ENCODE data around the gene BIK. TPM values are rescaled to one million over a fixed set of nuclear protein-coding genes. Genes with fewer than 3 reads are reported as not detected.

The BIK gene
- total and polyA plus RNA-seq, 11 donors: 0.23 to 0.88 (median 0.46) TPM; not detected in 7

GRCh38 chr22:43148581-43148980 is 38.0 kb downstream of the BIK start:
- H3K9me3 ChIP-seq: no peaks in the 10 kb centered on the region
- no peak for TF ChIP-seq POLR2A (IDR thresholded peaks at IDR 0.05)
- TF ChIP-seq CTCF (IDR thresholded peaks at IDR 0.05): no peak
- H3K4me1 ChIP-seq: peaks cover 0 to 41% (median 20%) of the 10 kb centered on the region in 12 donors
- H3K36me3 ChIP-seq: no peaks in the 10 kb centered on the region
- no peak overlapping the region for H3K4me3 ChIP-seq
- peak overlapping the region in 1 of 12 donors; percentile 81 for H3K27ac ChIP-seq
- 59 to 87% (median 65%) methylated on average over 4 to 6 of the region's 6 CpGs for whole genome bisulfite sequencing, 4 donors
- intact Hi-C loops (cut with DNase I): no loop called here
- no peaks in the 10 kb centered on the region for H3K27me3 ChIP-seq
- ATAC-seq (no peak), DNase-seq (peak in 2 of 5 donors; percentile 54 to 77)

GRCh38 chr22:43150731-43151206 is 40.2 kb downstream of the BIK start:
- WGBS, 4 donors: 73 to 79% (median 75%) methylated on average over 12 to 15 of the region's 15 CpGs
- H3K27ac ChIP-seq: peak overlapping the region in 11 of 12 donors; percentile 77 to 96 (median 89)
- peaks cover 0 to 59% (median 22%) of the 10 kb centered on the region in 12 donors for H3K4me1 ChIP-seq
- TF ChIP-seq POLR2A (IDR thresholded peaks at IDR 0.05) (no peak), CTCF (IDR thresholded peaks at IDR 0.05) (no peak)
- no peaks in the 10 kb centered on the region for H3K27me3 ChIP-seq
- intact Hi-C loops (cut with DNase I): no loop called here
- peak in 2 of 4 donors; percentile 1 for ATAC-seq
- no peaks in the 10 kb centered on the region for H3K9me3 ChIP-seq
- no peak for DNase-seq
- H3K4me3 ChIP-seq: peak overlapping the region; percentile 27 to 98 (median 90)
- H3K36me3 ChIP-seq: peaks cover 0 to 8% (median 0%) of the 10 kb centered on the region in 9 donors

- no peaks in the 10 kb centered on the region for H3K27me3 ChIP-seq
- WGBS, 4 donors: 1 to 2% (median 1%) methylated on average over 23 to 75 of the region's 75 CpGs
- intact Hi-C loops (cut with DNase I): no loop called here
- peaks cover 0 to 8% (median 0%) of the 10 kb centered on the region in 9 donors for H3K36me3 ChIP-seq
- TF ChIP-seq POLR2A (IDR thresholded peaks at IDR 0.05) (peak in 1 of 2 donors; percentile 76), CTCF (IDR thresholded peaks at IDR 0.05) (no peak)
- peak within 1 kb of the TSS; percentile 73 to 96 (median 88) for H3K27ac ChIP-seq
- peak; percentile 47 to 88 (median 82) for ATAC-seq
- peak within 1 kb of the TSS; percentile 27 to 98 (median 90) for H3K4me3 ChIP-seq
- DNase-seq: peak; percentile 80 to 93 (median 87)
- H3K9me3 ChIP-seq: no peaks in the 10 kb centered on the region
- H3K4me1 ChIP-seq: peaks cover 0 to 64% (median 23%) of the 10 kb centered on the region in 12 donors
Observed at GRCh38 chr22:43151251-43152002, 40.9 kb downstream of the BIK start, which contains the start of gene TSPO. TSPO (plus strand) TSS chr22:43151559; CDS start chr22:43159239, 7,680 bp downstream.

GRCh38 chr22:43152003-43152356 is 41.4 kb downstream of the BIK start:
- TF ChIP-seq POLR2A (IDR thresholded peaks at IDR 0.05): peak in 1 of 2 donors; percentile 22
- no peak for TF ChIP-seq CTCF (IDR thresholded peaks at IDR 0.05)
- no peak for DNase-seq
- H3K4me1 ChIP-seq: peaks cover 0 to 69% (median 23%) of the 10 kb centered on the region in 12 donors
- H3K4me3 ChIP-seq: peak overlapping the region; percentile 27 to 98 (median 90)
- peak overlapping the region; percentile 73 to 96 (median 88) for H3K27ac ChIP-seq
- intact Hi-C loops (cut with DNase I): no loop called here
- WGBS, 4 donors: 11 to 28% (median 16%) methylated on average over 11 to 18 of the region's 18 CpGs; no CpG with 5 or more reads in 1 of the 4 donors
- no peaks in the 10 kb centered on the region for H3K27me3 ChIP-seq
- H3K36me3 ChIP-seq: peaks cover 0 to 8% (median 0%) of the 10 kb centered on the region in 9 donors
- no peaks in the 10 kb centered on the region for H3K9me3 ChIP-seq
- ATAC-seq: peak in 1 of 4 donors; percentile 3
